ENCODE measurements around the gene AGBL1. TPM values are rescaled to one million over a fixed set of nuclear protein-coding genes. Genes with fewer than 3 reads are reported as not detected.
"Not testable (repeated sequence)": the region's sequence is repeated elsewhere in the genome, so short reads cannot be mapped to it uniquely, and the experiment has no call there.

The AGBL1 gene
- total RNA-seq, 1 donor from 2014 or later, result not detected

- no peak for ATAC-seq
- no peak for DNase-seq (ENCODE audit: low spot score)
Observed at GRCh38 chr15:86488046-86488445, 408.4 kb downstream of the AGBL1 start.

- ATAC-seq (no peak), DNase-seq (ENCODE audit: low spot score) (no peak)
Observed at GRCh38 chr15:86489981-86490380, 410.3 kb downstream of the AGBL1 start.

- DNase-seq (ENCODE audit: low spot score), result no peak
- ATAC-seq, result no peak
Observed at GRCh38 chr15:86491118-86491517, 411.4 kb downstream of the AGBL1 start.

GRCh38 chr15:86493884-86494283, 414.2 kb downstream of the AGBL1 start:
- DNase-seq (ENCODE audit: low spot score) (no peak), ATAC-seq (no peak)

GRCh38 chr15:86494475-86494874, 414.8 kb downstream of the AGBL1 start:
- no peak for DNase-seq (ENCODE audit: low spot score)
- no peak for ATAC-seq

- DNase-seq (ENCODE audit: low spot score) (no peak), ATAC-seq (no peak)
Observed at GRCh38 chr15:86502301-86502700, 422.6 kb downstream of the AGBL1 start.

- DNase-seq (ENCODE audit: low spot score), result no peak
- no peak for ATAC-seq
Observed at GRCh38 chr15:86505951-86506350, 426.3 kb downstream of the AGBL1 start.

GRCh38 chr15:86506401-86506800, 426.7 kb downstream of the AGBL1 start:
- no peak for ATAC-seq
- no peak for DNase-seq (ENCODE audit: low spot score)

GRCh38 chr15:86515625-86516024, 436.0 kb downstream of the AGBL1 start:
- ATAC-seq (no peak), DNase-seq (ENCODE audit: low spot score) (no peak)

GRCh38 chr15:86522721-86523120, 443.1 kb downstream of the AGBL1 start:
- no peak for ATAC-seq

GRCh38 chr15:86526938-86527690, 447.4 kb downstream of the AGBL1 start:
- DNase-seq (ENCODE audit: low spot score), result no peak
- ATAC-seq, result no peak

More at GRCh38 chr15:86522721-86523120, 443.1 kb downstream of the AGBL1 start:
- no peak for DNase-seq (ENCODE audit: low spot score)

- not testable (repeated sequence) for DNase-seq (ENCODE audit: low spot score); ATAC-seq
Observed at GRCh38 chr15:86528094-86528493, 448.4 kb downstream of the AGBL1 start.

GRCh38 chr15:86538141-86538540, 458.5 kb downstream of the AGBL1 start:
- no peak for ATAC-seq

GRCh38 chr15:86540840-86541467, 461.3 kb downstream of the AGBL1 start:
- DNase-seq (ENCODE audit: low spot score) (no peak), ATAC-seq (no peak)

More at GRCh38 chr15:86538141-86538540, 458.5 kb downstream of the AGBL1 start:
- no peak for DNase-seq (ENCODE audit: low spot score)

GRCh38 chr15:86541540-86541939, 461.9 kb downstream of the AGBL1 start:
- DNase-seq (ENCODE audit: low spot score) (no peak), ATAC-seq (no peak)

GRCh38 chr15:86550075-86550474, 470.4 kb downstream of the AGBL1 start:
- DNase-seq (ENCODE audit: low spot score) (no peak), ATAC-seq (no peak)

GRCh38 chr15:86553108-86553507, 473.4 kb downstream of the AGBL1 start:
- DNase-seq (ENCODE audit: low spot score) (no peak), ATAC-seq (no peak)

- DNase-seq (ENCODE audit: low spot score) (no peak), ATAC-seq (no peak)
Observed at GRCh38 chr15:86555098-86555497, 475.4 kb downstream of the AGBL1 start.

GRCh38 chr15:86555939-86556338, 476.3 kb downstream of the AGBL1 start:
- no peak for ATAC-seq

GRCh38 chr15:86556396-86557017, 476.8 kb downstream of the AGBL1 start:
- DNase-seq (ENCODE audit: low spot score) (no peak), ATAC-seq (no peak)

More at GRCh38 chr15:86555939-86556338, 476.3 kb downstream of the AGBL1 start:
- no peak for DNase-seq (ENCODE audit: low spot score)

- ATAC-seq (no peak), DNase-seq (ENCODE audit: low spot score) (no peak)
Observed at GRCh38 chr15:86557018-86557550, 477.4 kb downstream of the AGBL1 start.

- ATAC-seq, result no peak
- DNase-seq (ENCODE audit: low spot score), result no peak
Observed at GRCh38 chr15:86558252-86558651, 478.6 kb downstream of the AGBL1 start.
